GM21515 (cell line): Measurements from ENCODE around the gene DIPK1C.

Experiments
- ATAC-seq: cut with Tn5 transposase; IDR thresholded peaks from one replicate; pipeline ENCODE4 v1.9.1; 2021; ENCODE audit not compliant: unreplicated experiment

Gene DIPK1C

GRCh38 chr18:74454279-74454751, 2.8 kb downstream of the DIPK1C start:
- ATAC-seq = no peak

GRCh38 chr18:74453642-74454198, 3.4 kb downstream of the DIPK1C start:
- ATAC-seq = no peak

DNA sequence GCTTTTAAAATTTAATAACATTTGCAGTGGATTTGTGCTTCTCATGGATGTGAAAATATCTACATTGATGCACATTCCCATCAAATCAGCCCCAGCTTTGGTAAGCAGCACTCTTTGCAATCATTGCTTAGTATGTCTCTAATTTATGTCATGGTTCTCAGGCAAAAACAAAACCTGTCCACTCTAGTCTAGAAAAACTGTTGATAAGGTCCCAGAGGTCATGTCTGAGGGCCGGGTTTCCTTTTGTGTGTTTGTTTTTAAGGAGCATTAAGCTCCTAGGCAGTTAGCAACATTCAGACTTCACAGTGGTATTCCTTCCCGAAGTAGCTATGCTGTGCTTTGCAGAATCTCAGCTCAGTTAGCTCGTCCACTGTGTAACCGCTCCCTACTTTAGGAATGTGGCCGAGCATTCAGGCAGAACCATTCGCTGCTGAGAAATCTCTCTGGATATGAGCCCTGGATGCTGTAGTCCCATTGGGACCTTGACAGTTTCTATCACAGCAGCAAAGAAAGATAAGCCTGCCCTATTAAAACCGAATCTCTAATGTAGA, 4.0 kb downstream of the DIPK1C start:
- no peak for ATAC-seq

DNA sequence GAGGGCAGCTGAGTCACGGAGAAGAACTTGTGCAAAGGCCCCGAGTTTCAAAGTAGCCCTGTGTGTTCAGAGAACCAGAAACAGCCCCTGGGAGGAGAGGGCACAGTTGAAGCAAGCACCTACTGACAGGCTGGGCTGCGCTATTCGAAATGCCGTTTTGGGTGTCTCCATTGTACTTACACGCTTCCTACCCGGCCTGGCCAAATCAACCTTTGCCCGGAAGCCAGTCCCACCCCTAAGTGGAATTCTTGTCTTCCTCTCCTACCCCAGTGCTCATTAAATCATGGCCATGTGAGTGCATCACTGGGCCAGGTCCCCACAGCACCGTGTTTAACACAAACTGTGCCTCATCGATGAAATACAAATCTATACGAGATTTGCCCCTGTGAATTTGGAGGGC, 6.0 kb downstream of the DIPK1C start:
- ATAC-seq = no peak

DNA sequence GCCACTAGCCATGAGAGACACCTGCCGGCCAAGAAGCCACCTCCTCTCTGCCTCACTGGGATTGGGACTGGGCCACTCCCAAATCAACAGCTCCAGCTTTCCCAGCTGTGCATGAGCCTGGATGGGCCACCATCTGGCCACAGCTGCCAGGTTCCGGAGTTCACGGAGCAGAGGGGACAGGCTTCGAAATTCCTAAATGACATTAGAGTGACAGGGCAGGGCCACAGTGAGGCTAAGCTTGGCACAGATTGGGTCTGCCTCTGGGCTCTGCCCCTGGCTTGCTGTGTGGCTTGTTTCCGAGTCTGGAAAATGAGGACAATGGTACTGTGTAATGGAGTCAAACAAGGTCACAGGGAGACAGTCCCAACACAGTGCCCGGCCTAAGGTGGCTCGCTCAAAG, 6.5 kb downstream of the DIPK1C start:
- ATAC-seq = no peak

GRCh38 chr18:74447404-74448152, 9.5 kb downstream of the DIPK1C start:
- no peak for ATAC-seq

DNA sequence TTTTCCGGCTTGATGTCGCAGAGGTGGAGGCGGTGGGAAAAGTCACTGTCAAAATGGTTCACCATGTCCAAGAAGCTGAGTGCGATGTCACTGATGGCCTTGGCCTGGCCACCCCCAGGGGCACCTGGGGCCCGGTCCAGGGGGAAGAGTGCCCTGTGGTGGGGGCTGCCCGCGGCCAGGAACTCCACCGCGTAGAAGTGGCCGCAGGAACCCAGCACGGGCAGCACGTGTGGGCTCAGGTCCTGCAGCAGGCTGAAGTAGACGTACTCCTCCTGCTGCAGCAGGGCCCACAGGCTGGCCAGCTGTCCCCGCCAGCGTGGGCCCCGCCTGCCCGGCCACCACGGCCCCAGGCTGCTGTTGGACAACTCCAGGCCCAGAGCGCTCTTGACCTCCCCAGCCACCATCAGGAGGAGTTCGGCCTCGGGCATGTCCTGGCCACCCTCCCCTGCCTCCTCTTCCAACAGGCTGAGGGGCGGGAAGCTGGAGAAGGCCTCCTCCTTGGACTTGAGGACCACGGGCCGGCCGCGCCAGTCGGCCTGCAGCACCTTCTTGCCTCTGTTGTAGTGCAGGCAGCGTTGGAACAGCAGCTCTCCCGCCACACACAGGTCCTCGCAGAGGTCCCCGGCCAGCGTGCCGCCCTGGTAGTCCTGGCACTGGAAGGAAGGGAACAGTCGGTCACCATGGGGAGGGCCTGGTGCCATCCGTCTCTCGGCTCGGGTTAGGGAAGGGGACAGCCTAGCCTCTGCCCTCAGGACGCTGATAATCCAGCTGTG, 10.3 kb downstream of the DIPK1C start:
- ATAC-seq = no peak

DNA sequence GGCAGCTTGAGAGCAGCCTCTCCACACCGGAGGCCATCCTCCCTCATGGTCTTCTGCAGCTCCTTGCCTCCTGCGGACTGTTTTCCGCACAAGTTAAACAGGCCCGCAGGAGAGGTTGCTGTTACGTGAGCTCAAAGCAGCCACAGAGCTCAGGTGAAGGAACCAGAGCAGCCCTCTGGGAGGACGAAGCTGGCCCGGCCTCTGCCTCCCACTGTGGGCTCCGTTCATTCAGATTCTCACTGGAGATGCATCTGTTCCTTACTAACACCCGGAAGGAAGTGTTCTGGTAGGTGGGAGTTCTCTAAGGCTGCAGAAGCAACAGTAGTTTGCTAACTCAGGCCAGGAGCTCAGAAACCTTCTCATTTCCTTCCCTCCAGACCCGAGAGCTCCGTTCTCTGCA, 10.9 kb downstream of the DIPK1C start:
- ATAC-seq = no peak

GRCh38 chr18:74445585-74445984, 11.5 kb downstream of the DIPK1C start:
- no peak for ATAC-seq

DNA sequence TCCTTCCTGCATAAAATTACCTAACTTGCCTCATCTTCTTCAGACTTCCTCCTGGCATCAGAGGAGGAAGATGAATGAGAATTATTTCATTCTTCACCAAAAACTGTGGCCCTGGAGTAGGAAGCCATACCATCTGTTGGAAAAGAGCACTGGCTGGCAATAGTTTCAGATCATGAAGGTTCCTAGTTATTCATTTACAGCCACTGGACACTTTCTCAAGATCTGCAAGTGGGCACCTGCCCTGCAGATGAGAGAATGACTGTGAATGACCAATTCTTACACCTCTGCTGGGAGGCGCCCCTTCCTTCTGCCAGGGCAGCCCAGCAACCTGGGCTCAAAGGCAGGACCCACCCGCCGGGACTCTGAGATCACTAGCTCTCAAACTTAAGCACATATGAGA, 13.0 kb downstream of the DIPK1C start:
- ATAC-seq = no peak

- no peak for ATAC-seq
Measured at GRCh38 chr18:74440808-74441427, 16.2 kb downstream of the DIPK1C start.

GRCh38 chr18:74438091-74438490, 19.0 kb downstream of the DIPK1C start:
- ATAC-seq = no peak

DNA sequence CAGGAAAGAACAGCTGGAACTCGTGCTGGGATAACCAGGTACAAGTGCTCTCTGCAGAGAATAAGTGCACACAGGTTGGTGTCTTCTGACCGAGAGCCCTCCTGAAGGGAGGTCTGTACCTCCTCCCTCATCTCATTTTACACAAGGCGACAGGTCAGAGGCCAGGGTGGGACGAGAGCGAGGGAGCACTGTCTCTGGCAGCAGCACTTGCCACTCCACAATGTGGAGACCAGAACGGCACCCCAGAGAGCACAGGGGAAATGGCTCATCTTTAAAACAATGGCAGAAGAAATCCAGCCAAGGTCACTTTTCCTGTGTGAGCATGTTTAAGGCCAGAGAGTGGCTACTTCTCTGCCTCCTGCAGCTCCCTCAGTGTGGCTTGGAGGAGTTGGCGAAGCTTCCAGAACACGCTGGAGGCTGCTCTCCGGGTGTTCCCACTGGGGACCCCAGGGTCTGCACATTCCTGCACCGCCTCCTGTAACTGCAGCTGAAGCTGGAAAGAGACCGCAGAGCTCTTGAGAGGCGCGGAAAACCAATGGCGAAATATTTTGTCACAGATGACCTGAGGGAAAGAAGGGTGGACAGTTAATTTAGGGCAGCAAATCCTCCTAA, 20.8 kb downstream of the DIPK1C start:
- no peak for ATAC-seq

GRCh38 chr18:74435740-74436139, 21.4 kb downstream of the DIPK1C start:
- no peak for ATAC-seq

- no peak for ATAC-seq
Measured at GRCh38 chr18:74434466-74434865, 22.6 kb downstream of the DIPK1C start.

GRCh38 chr18:74430806-74431571, 26.1 kb downstream of the DIPK1C start:
- no peak for ATAC-seq

- ATAC-seq = no peak
Measured at GRCh38 chr18:74430231-74430630, 26.9 kb downstream of the DIPK1C start.

GRCh38 chr18:74429096-74429495, 28.0 kb downstream of the DIPK1C start:
- no peak for ATAC-seq

GRCh38 chr18:74427442-74428112, 29.5 kb downstream of the DIPK1C start:
- no peak for ATAC-seq

DNA sequence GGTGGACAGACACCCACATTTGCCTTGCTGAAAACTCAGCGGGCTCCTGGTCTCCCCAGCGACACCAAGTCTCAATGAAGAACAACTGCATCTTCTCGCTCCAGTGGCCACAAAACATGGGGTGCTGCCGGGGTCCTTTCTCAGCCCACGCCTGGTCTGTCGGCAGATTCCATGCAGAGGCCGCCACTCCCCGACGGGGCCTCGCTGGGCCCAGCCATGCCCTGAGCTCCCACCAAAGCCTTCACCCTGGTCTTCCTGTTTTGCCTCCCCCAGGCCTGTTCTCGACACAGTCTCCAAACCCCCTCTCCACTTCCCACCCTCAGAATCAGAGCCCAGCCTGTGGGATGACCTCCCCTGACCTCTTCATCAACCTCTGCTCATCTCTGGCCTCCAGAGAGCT, 31.2 kb downstream of the DIPK1C start:
- no peak for ATAC-seq
